ENCODE results near the gene GPR156.

Gene GPR156

GRCh38 chr3:120169407-120169806, 115.6 kb downstream of the GPR156 start:
- no peak for TF ChIP-seq POLR2AphosphoS5 (IDR thresholded peaks at IDR 0.05; ENCODE audit: low read depth, low read length)
- no peak for TF ChIP-seq SIN3A (IDR thresholded peaks at IDR 0.05; ENCODE audit: borderline replicate concordance, insufficient read depth, low read length)
- no peak for TF ChIP-seq FOXP2 (optimal IDR thresholded peaks at IDR 0.05; ENCODE audit: borderline replicate concordance, extremely low read depth, extremely low read length, insufficient read depth)
- no peak for TF ChIP-seq TAF1 (IDR thresholded peaks at IDR 0.05; ENCODE audit: borderline replicate concordance, insufficient read depth, low read length)
- TF ChIP-seq REST (IDR thresholded peaks at IDR 0.05; ENCODE audit: insufficient read depth in 1 of 2, low read depth in 2 of 2, low read length in 2 of 2) = no peak

GRCh38 chr3:120168611-120169010, 116.4 kb downstream of the GPR156 start:
- TF ChIP-seq SIN3A (IDR thresholded peaks at IDR 0.05; ENCODE audit: borderline replicate concordance, insufficient read depth, low read length) (no peak), FOXP2 (optimal IDR thresholded peaks at IDR 0.05; ENCODE audit: borderline replicate concordance, extremely low read depth, extremely low read length, insufficient read depth) (no peak), TAF1 (IDR thresholded peaks at IDR 0.05; ENCODE audit: borderline replicate concordance, insufficient read depth, low read length) (no peak), POLR2AphosphoS5 (IDR thresholded peaks at IDR 0.05; ENCODE audit: low read depth, low read length) (no peak), REST (IDR thresholded peaks at IDR 0.05; ENCODE audit: insufficient read depth in 1 of 2, low read depth in 2 of 2, low read length in 2 of 2) (no peak)

- no peak for TF ChIP-seq TAF1 (IDR thresholded peaks at IDR 0.05; ENCODE audit: borderline replicate concordance, insufficient read depth, low read length)
- no peak for TF ChIP-seq FOXP2 (optimal IDR thresholded peaks at IDR 0.05; ENCODE audit: borderline replicate concordance, extremely low read depth, extremely low read length, insufficient read depth)
- TF ChIP-seq SIN3A (IDR thresholded peaks at IDR 0.05; ENCODE audit: borderline replicate concordance, insufficient read depth, low read length) = no peak
- no peak for TF ChIP-seq POLR2AphosphoS5 (IDR thresholded peaks at IDR 0.05; ENCODE audit: low read depth, low read length)
- no peak for TF ChIP-seq REST (IDR thresholded peaks at IDR 0.05; ENCODE audit: insufficient read depth in 1 of 2, low read depth in 2 of 2, low read length in 2 of 2)
Observed at GRCh38 chr3:120168038-120168437, 117.0 kb downstream of the GPR156 start.

GRCh38 chr3:120167488-120167887, 117.5 kb downstream of the GPR156 start:
- TF ChIP-seq TAF1 (IDR thresholded peaks at IDR 0.05; ENCODE audit: borderline replicate concordance, insufficient read depth, low read length) = no peak
- TF ChIP-seq POLR2AphosphoS5 (IDR thresholded peaks at IDR 0.05; ENCODE audit: low read depth, low read length) = no peak
- TF ChIP-seq REST (IDR thresholded peaks at IDR 0.05; ENCODE audit: insufficient read depth in 1 of 2, low read depth in 2 of 2, low read length in 2 of 2) = no peak
- no peak for TF ChIP-seq FOXP2 (optimal IDR thresholded peaks at IDR 0.05; ENCODE audit: borderline replicate concordance, extremely low read depth, extremely low read length, insufficient read depth)
- TF ChIP-seq SIN3A (IDR thresholded peaks at IDR 0.05; ENCODE audit: borderline replicate concordance, insufficient read depth, low read length) = no peak

GRCh38 chr3:120163816-120164215, 121.2 kb downstream of the GPR156 start:
- TF ChIP-seq TAF1 (IDR thresholded peaks at IDR 0.05; ENCODE audit: borderline replicate concordance, insufficient read depth, low read length) = no peak
- no peak for TF ChIP-seq POLR2AphosphoS5 (IDR thresholded peaks at IDR 0.05; ENCODE audit: low read depth, low read length)
- TF ChIP-seq FOXP2 (optimal IDR thresholded peaks at IDR 0.05; ENCODE audit: borderline replicate concordance, extremely low read depth, extremely low read length, insufficient read depth) = no peak
- TF ChIP-seq SIN3A (IDR thresholded peaks at IDR 0.05; ENCODE audit: borderline replicate concordance, insufficient read depth, low read length) = no peak
- no peak for TF ChIP-seq REST (IDR thresholded peaks at IDR 0.05; ENCODE audit: insufficient read depth in 1 of 2, low read depth in 2 of 2, low read length in 2 of 2)
